B cell (primary cell): ENCODE measurements around the gene ZNF787. TPM values are rescaled to one million over a fixed set of nuclear protein-coding genes. Genes with fewer than 3 reads are reported as not detected.

Experiments used
- ATAC-seq: fragments of 200-7000 bp; cut with Tn5 transposase; one replicate; pipeline ENCODE4 v1.10.0; 2021; ENCODE audit warnings: low read depth, mild to moderate bottlenecking, moderate number of reproducible peaks, moderate library complexity
- CTCF ChIA-PET: fragments of 350-600 bp; sonication (Branson Sonifier 250); formaldehyde crosslinking; loops from one replicate; lab custom pipeline; 2021; ENCODE audit warnings: antibody characterized with exemption, inconsistent platforms; lab: Charles Lee
- POLR2A ChIA-PET: fragments of 350-600 bp; sonication (Branson Sonifier 250); formaldehyde crosslinking; loops from one replicate; lab custom pipeline; 2021; ENCODE audit warnings: antibody characterized with exemption; lab: Charles Lee
- DNase-seq: peaks from one replicate; pipeline ENCODE4 v3.0.0; 2013
- H2AFZ ChIP-seq: 2 replicates; pipeline ENCODE4 v1.6.1; 2012; ENCODE audit warnings: mild to moderate bottlenecking, low read depth, low read length; ENCODE audit not compliant: insufficient read depth, poor library complexity, severe bottlenecking
- H3K27ac ChIP-seq, 2 donors: 1 replicate in 1 of 2; 2 replicates in 1 of 2; pipeline ENCODE4 v1.5.1; 2012 to 2013; ENCODE audit warnings: low read length in 2 of 2, mild to moderate bottlenecking in 2 of 2, moderate library complexity in 1 of 2
- H3K27me3 ChIP-seq, 4 experiments: fragments of 200-600 bp in 1 of 4; sonication (generic) in 1 of 4; replicated peaks in 1 of 4; 1 replicate in 2 of 4; 2 replicates in 2 of 4; pipeline versions ENCODE4 v1.6.1 to v1.7.0; 2013 to 2016; ENCODE audit warnings: low read length in 3 of 4, mild to moderate bottlenecking in 2 of 4, mixed read lengths in 1 of 4, moderate library complexity in 1 of 4; ENCODE audit not compliant: insufficient read depth in 4 of 4, control insufficient read depth in 3 of 4; ENCODE audit errors: control extremely low read depth in 1 of 4
- H3K36me3 ChIP-seq, 2 experiments: replicated peaks in 1 of 2; 1 replicate in 1 of 2; 2 replicates in 1 of 2; pipeline versions ENCODE4 v1.6.1 to v1.7.1; 2013; ENCODE audit warnings: low read length in 1 of 2; ENCODE audit not compliant: insufficient read depth in 2 of 2, control insufficient read depth in 1 of 2; ENCODE audit errors: control extremely low read depth in 1 of 2, extremely low read depth in 1 of 2
- H3K4me1 ChIP-seq, 2 donors: fragments of 200-600 bp in 1 of 2; sonication (generic) in 1 of 2; 1 replicate in 1 of 2; 2 replicates in 1 of 2; pipeline versions ENCODE4 v1.5.1 to v1.6.1; 2013 to 2017; ENCODE audit warnings: low read length in 2 of 2; ENCODE audit not compliant: control insufficient read depth in 2 of 2, insufficient read depth in 2 of 2
- H3K4me2 ChIP-seq: replicated peaks from 2 replicates; pipeline ENCODE3; 2012; ENCODE audit warnings: mild to moderate bottlenecking, low read depth, low read length; ENCODE audit not compliant: poor library complexity, severe bottlenecking
- H3K4me3 ChIP-seq, 5 experiments: fragments of 200-600 bp in 1 of 5; sonication (generic) in 1 of 5; 1 replicate in 3 of 5; 2 replicates in 2 of 5; pipeline versions ENCODE4 v1.5.1 to v1.7.0; 2011 to 2016; ENCODE audit warnings: low read length in 4 of 5, mild to moderate bottlenecking in 4 of 5, low read depth in 2 of 5, control low read depth in 1 of 5, moderate library complexity in 1 of 5; ENCODE audit not compliant: insufficient read depth in 1 of 5; ENCODE audit errors: control extremely low read depth in 1 of 5, extremely low read depth in 1 of 5
- H3K79me2 ChIP-seq: fragments of 200-600 bp; sonication (generic); one replicate; pipeline ENCODE4 v1.6.0; 2016; ENCODE audit warnings: low read length; ENCODE audit not compliant: control insufficient read depth, insufficient read depth
- H3K9ac ChIP-seq: fragments of 200-600 bp; sonication (generic); 2 replicates; pipeline ENCODE4 v1.6.1; 2017; ENCODE audit warnings: mild to moderate bottlenecking, low read length, moderate library complexity
- H3K9me3 ChIP-seq, 3 donors: one replicate each; pipeline versions ENCODE4 v1.6.1 to v1.7.1; 2013; ENCODE audit warnings: low read length in 2 of 3; ENCODE audit not compliant: control insufficient read depth in 2 of 3, insufficient read depth in 1 of 3; ENCODE audit errors: control extremely low read depth in 1 of 3
- H4K20me1 ChIP-seq: 2 replicates; pipeline ENCODE4 v1.6.0; 2012; ENCODE audit warnings: mild to moderate bottlenecking, low read length; ENCODE audit not compliant: insufficient read depth, control insufficient read depth, poor library complexity, severe bottlenecking
- H3K27ac Mint-ChIP-seq: one replicate; pipeline ENCODE4 v1.8.0; 2021; ENCODE audit warnings: mixed read lengths
- H3K27me3 Mint-ChIP-seq: one replicate; pipeline ENCODE4 v1.8.0; 2021; ENCODE audit warnings: mixed read lengths
- H3K4me1 Mint-ChIP-seq: one replicate; pipeline ENCODE4 v1.8.0; 2021; ENCODE audit warnings: mixed read lengths
- H3K4me3 Mint-ChIP-seq: one replicate; pipeline ENCODE4 v1.8.0; 2021; ENCODE audit warnings: mixed read lengths
- H3K9me3 Mint-ChIP-seq: one replicate; pipeline ENCODE4 v1.8.0; 2022; ENCODE audit warnings: mixed read lengths; ENCODE audit not compliant: insufficient read depth
- EZH2 ChIP-seq: IDR thresholded peaks from 2 replicates; pipeline ENCODE4 v1.6.1; 2012; ENCODE audit warnings: borderline replicate concordance, low read depth, mild to moderate bottlenecking, moderate library complexity, low read length; ENCODE audit not compliant: insufficient read depth, poor library complexity, severe bottlenecking
- WGBS: methylation state at CpG from one replicate; pipeline ENCODE4 v1.1.5; 2013; ENCODE audit warnings: missing lambda C conversion rate; ENCODE audit not compliant: insufficient coverage; 5-methylcytosine and 5-hydroxymethylcytosine counted together
- intact Hi-C: fragments of 100-400 bp; cut with micrococcal nuclease; formaldehyde crosslinking; loops from one replicate; pipeline ENCODE4 v1.10.0; 2022
- polyA plus RNA-seq: library from polyadenylated mRNA; depleted of rRNA; stranded (reverse); fragments of >200 nt; gene quantifications from 2 replicates; pipeline ENCODE4 v1.2.3, GENCODE V29; 2012
- total RNA-seq, 2 donors: library from RNA; stranded (reverse); fragments of 120-200 nt in 1 of 2; gene quantifications; 1 replicate in 1 of 2; 2 replicates in 1 of 2; pipeline versions ENCODE4 v1.2.3 to v1.2.4, GENCODE V29; 2013 to 2022
- TF ChIP-seq, protein P1 (sequence below): fragments of 200-600 bp; IDR thresholded peaks from one replicate; pipeline ENCODE4 v1.8.0; 2022; ENCODE audit warnings: antibody characterized with exemption, mild to moderate bottlenecking

Gene ZNF787
- total and polyA plus RNA-seq, 2 donors (not counting 1 experiment from before 2014, with no cell fraction given) = 19.6 to 47.9 TPM

DNA sequence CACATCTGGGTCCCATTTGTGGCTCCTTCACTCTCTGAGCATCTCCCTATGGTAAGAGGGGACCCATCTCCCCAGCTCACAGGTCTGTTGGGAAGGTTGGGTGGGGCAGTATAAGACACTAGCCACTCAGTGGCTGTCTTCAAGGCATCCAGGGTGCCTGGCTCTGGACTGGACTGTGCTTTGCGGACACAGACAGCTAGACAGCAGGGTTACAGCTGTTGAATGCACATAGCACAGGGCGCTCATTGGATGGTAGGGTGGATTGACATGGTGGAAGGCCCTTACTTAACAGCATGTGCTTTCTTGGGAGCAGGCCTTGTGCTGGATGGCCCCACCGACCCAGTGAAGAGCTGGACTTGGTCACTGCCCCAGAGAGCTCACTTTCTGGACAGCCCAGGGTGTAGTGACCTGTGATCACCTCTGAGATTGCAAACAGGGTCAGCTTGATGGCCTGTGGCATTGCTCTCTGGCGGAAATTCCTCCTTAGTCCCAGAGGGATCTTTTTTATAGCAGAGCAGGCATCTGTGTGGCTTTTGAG lies 21.9 kb upstream of the ZNF787 start:
- H3K4me2 ChIP-seq = no peak overlapping the region
- Mint-ChIP-seq H3K27ac (peak overlapping the region; percentile 56), H3K9me3 (no peaks in the 10 kb centered on the region), H3K4me1 (peaks cover 32% of the 10 kb centered on the region), H3K4me3 (peak overlapping the region; percentile 37), H3K27me3 (no peaks in the 10 kb centered on the region)
- intact Hi-C loops = loop anchor here (10.0 kb wide), 1 partner anchor 518 kb away; the partner anchor contains the start of gene ZNF784
- peaks cover 13 to 17% of the 10 kb centered on the region in 2 donors for H3K4me1 ChIP-seq
- H3K9ac ChIP-seq = no peak overlapping the region
- no peaks in the 10 kb centered on the region for H3K9me3 ChIP-seq
- no peak for ATAC-seq
- H3K36me3 ChIP-seq = peaks cover 0 to 8% of the 10 kb centered on the region in 2 experiments
- POLR2A ChIA-PET = no interaction called here
- CTCF ChIA-PET = interaction anchor here (1.2 kb wide), 1 partner anchor 38 kb away, joined by 4 read pairs; no protein-coding TSS in a partner anchor
- no peak for DNase-seq
- no peak overlapping the region for H3K27ac ChIP-seq
- H2AFZ ChIP-seq = no peak overlapping the region
- 100% methylated on average over 4 of the region's 4 CpGs for WGBS
- peaks cover 51% of the 10 kb centered on the region for H3K79me2 ChIP-seq
- H4K20me1 ChIP-seq = no peaks in the 10 kb centered on the region
- H3K27me3 ChIP-seq = no peaks in the 10 kb centered on the region
- no peak overlapping the region for H3K4me3 ChIP-seq
- TF ChIP-seq, protein P1, sequence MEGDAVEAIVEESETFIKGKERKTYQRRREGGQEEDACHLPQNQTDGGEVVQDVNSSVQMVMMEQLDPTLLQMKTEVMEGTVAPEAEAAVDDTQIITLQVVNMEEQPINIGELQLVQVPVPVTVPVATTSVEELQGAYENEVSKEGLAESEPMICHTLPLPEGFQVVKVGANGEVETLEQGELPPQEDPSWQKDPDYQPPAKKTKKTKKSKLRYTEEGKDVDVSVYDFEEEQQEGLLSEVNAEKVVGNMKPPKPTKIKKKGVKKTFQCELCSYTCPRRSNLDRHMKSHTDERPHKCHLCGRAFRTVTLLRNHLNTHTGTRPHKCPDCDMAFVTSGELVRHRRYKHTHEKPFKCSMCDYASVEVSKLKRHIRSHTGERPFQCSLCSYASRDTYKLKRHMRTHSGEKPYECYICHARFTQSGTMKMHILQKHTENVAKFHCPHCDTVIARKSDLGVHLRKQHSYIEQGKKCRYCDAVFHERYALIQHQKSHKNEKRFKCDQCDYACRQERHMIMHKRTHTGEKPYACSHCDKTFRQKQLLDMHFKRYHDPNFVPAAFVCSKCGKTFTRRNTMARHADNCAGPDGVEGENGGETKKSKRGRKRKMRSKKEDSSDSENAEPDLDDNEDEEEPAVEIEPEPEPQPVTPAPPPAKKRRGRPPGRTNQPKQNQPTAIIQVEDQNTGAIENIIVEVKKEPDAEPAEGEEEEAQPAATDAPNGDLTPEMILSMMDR = no peak
- no peak for TF ChIP-seq EZH2

DNA sequence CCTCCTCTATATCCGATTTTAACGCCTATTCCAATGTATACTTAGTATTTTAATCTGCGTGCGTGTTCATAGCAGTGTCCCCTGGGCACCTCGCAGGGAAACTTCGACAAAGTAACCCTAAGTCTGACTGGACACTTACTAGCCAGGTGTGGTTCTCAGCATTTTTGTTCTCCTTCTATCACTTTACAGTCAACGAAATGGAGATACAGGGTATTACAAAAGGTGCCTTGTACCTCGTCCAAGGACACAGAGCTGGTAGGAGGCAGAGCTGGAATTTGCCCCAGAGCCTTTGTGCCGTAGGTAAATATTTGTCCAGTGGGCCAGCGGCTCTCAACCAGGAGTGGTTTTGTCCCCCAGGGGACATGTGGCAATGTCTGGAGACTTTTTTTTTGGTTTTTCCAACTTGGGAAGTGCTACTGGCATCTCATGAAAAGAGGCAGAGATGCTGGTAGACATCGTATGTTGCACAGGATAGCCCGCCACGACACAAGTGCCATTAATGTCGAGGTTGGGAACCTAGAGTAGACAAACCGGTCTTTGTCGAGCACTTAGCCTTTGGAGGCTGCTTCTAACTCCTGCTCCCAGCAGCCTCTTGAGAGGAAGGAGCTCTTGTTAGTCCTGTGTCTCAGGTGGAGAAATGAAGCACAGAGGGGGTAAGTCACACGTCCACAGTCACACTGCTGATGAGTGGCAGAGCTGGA lies 21.1 kb upstream of the ZNF787 start:
- Mint-ChIP-seq H3K4me1 (peaks cover 32% of the 10 kb centered on the region), H3K27ac (peak overlapping the region; percentile 51), H3K27me3 (no peaks in the 10 kb centered on the region), H3K9me3 (no peaks in the 10 kb centered on the region), H3K4me3 (peak overlapping the region; percentile 80)
- Histone ChIP-seq H3K4me2 (peak overlapping the region; percentile 92), H3K79me2 (peaks cover 47% of the 10 kb centered on the region), H3K4me3 (peak overlapping the region in 3 of 5 experiments; percentile 53 to 83 (median 76)), H3K27ac (no peak overlapping the region), H3K4me1 (peaks cover 13 to 17% of the 10 kb centered on the region in 2 donors), H3K9me3 (no peaks in the 10 kb centered on the region), H3K9ac (no peak overlapping the region), H2AFZ (peak overlapping the region; percentile 42), H4K20me1 (no peaks in the 10 kb centered on the region), H3K27me3 (no peaks in the 10 kb centered on the region), H3K36me3 (peaks cover 0 to 1% of the 10 kb centered on the region in 2 experiments)
- DNase-seq (no peak), ATAC-seq (no peak)
- intact Hi-C loops = loop anchor here (10.0 kb wide), 1 partner anchor 517 kb away; the partner anchor contains the start of gene ZNF784
- TF ChIP-seq EZH2 = no peak
- TF ChIP-seq, protein P1 = no peak
- POLR2A ChIA-PET = no interaction called here
- WGBS = 89% methylated on average over 16 of the region's 17 CpGs
- CTCF ChIA-PET = interaction anchor here (0.7 to 1.2 kb wide), 2 partner anchors 34 to 37 kb away, joined by 3 to 4 read pairs; no protein-coding TSS in a partner anchor
